HUES6 (cell line): ENCODE data around the gene TMTC2.

Source experiments
- H3K27ac ChIP-seq: 2 replicates; pipeline ENCODE4 v1.7.0; 2013; ENCODE audit warnings: low read depth, mild to moderate bottlenecking, low read length, inconsistent platforms
- H3K27me3 ChIP-seq: 2 replicates; pipeline ENCODE4 v1.6.1; 2013; ENCODE audit warnings: low read length; ENCODE audit not compliant: control insufficient read depth, insufficient read depth
- H3K36me3 ChIP-seq: 2 replicates; pipeline ENCODE4 v1.6.1; 2013; ENCODE audit warnings: low read length; ENCODE audit not compliant: control insufficient read depth, insufficient read depth
- H3K4me1 ChIP-seq: 2 replicates; pipeline ENCODE4 v1.6.1; 2013; ENCODE audit warnings: low read length; ENCODE audit not compliant: control insufficient read depth, insufficient read depth
- H3K4me3 ChIP-seq: 2 replicates; pipeline ENCODE4 v1.5.1; 2013; ENCODE audit warnings: low read depth, low read length
- H3K9ac ChIP-seq: one replicate; pipeline ENCODE4 v1.6.1; 2013; ENCODE audit warnings: mild to moderate bottlenecking, low read length
- H3K9me3 ChIP-seq: 2 replicates; pipeline ENCODE4 v1.6.1; 2013; ENCODE audit warnings: low read depth, low read length; ENCODE audit not compliant: control insufficient read depth, insufficient read depth

The TMTC2 gene

GRCh38 chr12:83077041-83077440 is 390.3 kb downstream of the TMTC2 start:
- H3K9ac ChIP-seq = no peak overlapping the region
- no peaks in the 10 kb centered on the region for H3K27me3 ChIP-seq
- H3K27ac ChIP-seq = no peak overlapping the region
- no peaks in the 10 kb centered on the region for H3K9me3 ChIP-seq
- H3K4me1 ChIP-seq = peaks cover 7% of the 10 kb centered on the region; the same call in 1 of the 2 replicates
- H3K4me3 ChIP-seq = no peak overlapping the region
- H3K36me3 ChIP-seq = no peaks in the 10 kb centered on the region

- Histone ChIP-seq H3K27ac (no peak overlapping the region), H3K36me3 (no peaks in the 10 kb centered on the region), H3K4me1 (no peaks in the 10 kb centered on the region), H3K4me3 (no peak overlapping the region), H3K9ac (no peak overlapping the region), H3K9me3 (0 out of 2 replicates have a peak, but pooled peaks cover 3% of the 10 kb centered on the region), H3K27me3 (no peaks in the 10 kb centered on the region)
These were observed 396.1 kb downstream of the TMTC2 start for GRCh38 chr12:83082690-83083276.

- 0 out of 2 replicates have a peak, but pooled peaks cover 3% of the 10 kb centered on the region for H3K9me3 ChIP-seq
- no peak overlapping the region for H3K27ac ChIP-seq
- no peaks in the 10 kb centered on the region for H3K27me3 ChIP-seq
- H3K4me1 ChIP-seq = no peaks in the 10 kb centered on the region
- no peak overlapping the region for H3K9ac ChIP-seq
- H3K4me3 ChIP-seq = no peak overlapping the region
- no peaks in the 10 kb centered on the region for H3K36me3 ChIP-seq
These were observed 396.9 kb downstream of the TMTC2 start for GRCh38 chr12:83083616-83084015.

- no peak overlapping the region for H3K9ac ChIP-seq
- H3K4me3 ChIP-seq = no peak overlapping the region
- no peaks in the 10 kb centered on the region for H3K27me3 ChIP-seq
- no peak overlapping the region for H3K27ac ChIP-seq
- no peaks in the 10 kb centered on the region for H3K36me3 ChIP-seq
- no peaks in the 10 kb centered on the region for H3K4me1 ChIP-seq
- H3K9me3 ChIP-seq = 0 out of 2 replicates have a peak, but pooled peaks cover 3% of the 10 kb centered on the region
These were observed 398.0 kb downstream of the TMTC2 start for GRCh38 chr12:83084516-83085234.

- H3K36me3 ChIP-seq = no peaks in the 10 kb centered on the region
- H3K27me3 ChIP-seq = no peaks in the 10 kb centered on the region
- 0 out of 2 replicates have a peak, but pooled peaks cover 3% of the 10 kb centered on the region for H3K9me3 ChIP-seq
- no peaks in the 10 kb centered on the region for H3K4me1 ChIP-seq
- H3K27ac ChIP-seq = no peak overlapping the region
- H3K9ac ChIP-seq = no peak overlapping the region
- H3K4me3 ChIP-seq = no peak overlapping the region
These were observed 399.3 kb downstream of the TMTC2 start for GRCh38 chr12:83086023-83086422.

- Histone ChIP-seq H3K4me1 (0 out of 2 replicates have a peak, but pooled peaks cover 2% of the 10 kb centered on the region), H3K27me3 (no peaks in the 10 kb centered on the region), H3K9me3 (0 out of 2 replicates have a peak, but pooled peaks cover 3% of the 10 kb centered on the region), H3K9ac (no peak overlapping the region), H3K36me3 (no peaks in the 10 kb centered on the region), H3K4me3 (no peak overlapping the region), H3K27ac (no peak overlapping the region)
These were observed 402.9 kb downstream of the TMTC2 start for GRCh38 chr12:83089575-83089974.

- 0 out of 2 replicates have a peak, but pooled peaks cover 2% of the 10 kb centered on the region for H3K4me1 ChIP-seq
- no peaks in the 10 kb centered on the region for H3K27me3 ChIP-seq
- no peak overlapping the region for H3K9ac ChIP-seq
- H3K4me3 ChIP-seq = no peak overlapping the region
- no peak overlapping the region for H3K27ac ChIP-seq
- no peaks in the 10 kb centered on the region for H3K36me3 ChIP-seq
- peaks cover 7% of the 10 kb centered on the region; the same call in 1 of the 2 replicates for H3K9me3 ChIP-seq
These were observed 405.4 kb downstream of the TMTC2 start for GRCh38 chr12:83092129-83092528.

DNA sequence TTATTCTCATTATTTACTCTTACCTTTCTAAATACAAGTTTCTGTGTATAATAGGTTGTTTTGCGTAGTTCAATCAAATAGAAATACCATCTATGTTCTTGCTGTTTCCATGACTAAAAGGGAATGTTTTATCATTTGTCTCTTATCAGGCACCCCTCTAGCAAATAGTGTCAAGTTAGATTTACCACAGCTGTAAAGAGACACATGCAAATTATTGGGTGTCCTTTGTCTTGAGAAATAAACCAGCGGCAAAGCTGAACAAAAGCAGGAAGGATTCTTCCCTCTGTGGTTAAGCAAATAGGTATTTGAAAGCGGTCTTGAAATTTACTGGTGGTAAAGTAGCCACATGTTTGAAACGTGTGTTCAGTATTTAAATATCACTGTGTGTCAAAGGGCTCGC is 405.9 kb downstream of the TMTC2 start:
- Histone ChIP-seq H3K27me3 (no peaks in the 10 kb centered on the region), H3K36me3 (no peaks in the 10 kb centered on the region), H3K4me3 (no peak overlapping the region), H3K4me1 (0 out of 2 replicates have a peak, but pooled peaks cover 2% of the 10 kb centered on the region), H3K9ac (no peak overlapping the region), H3K9me3 (peaks cover 5% of the 10 kb centered on the region; the same call in 1 of the 2 replicates), H3K27ac (no peak overlapping the region)

- no peaks in the 10 kb centered on the region for H3K36me3 ChIP-seq
- no peak overlapping the region for H3K4me3 ChIP-seq
- no peak overlapping the region for H3K27ac ChIP-seq
- peaks cover 4% of the 10 kb centered on the region; the same call in 1 of the 2 replicates for H3K9me3 ChIP-seq
- H3K4me1 ChIP-seq = peaks cover 7% of the 10 kb centered on the region; the same call in 1 of the 2 replicates
- no peaks in the 10 kb centered on the region for H3K27me3 ChIP-seq
- H3K9ac ChIP-seq = no peak overlapping the region
These were observed 406.7 kb downstream of the TMTC2 start for GRCh38 chr12:83093426-83093825.

- Histone ChIP-seq H3K9me3 (peaks cover 4% of the 10 kb centered on the region; the same call in 1 of the 2 replicates), H3K27ac (no peak overlapping the region), H3K27me3 (no peaks in the 10 kb centered on the region), H3K4me1 (peaks cover 5% of the 10 kb centered on the region; the same call in 1 of the 2 replicates), H3K36me3 (no peaks in the 10 kb centered on the region), H3K9ac (no peak overlapping the region), H3K4me3 (no peak overlapping the region)
These were observed 411.1 kb downstream of the TMTC2 start for GRCh38 chr12:83097643-83098342.

DNA sequence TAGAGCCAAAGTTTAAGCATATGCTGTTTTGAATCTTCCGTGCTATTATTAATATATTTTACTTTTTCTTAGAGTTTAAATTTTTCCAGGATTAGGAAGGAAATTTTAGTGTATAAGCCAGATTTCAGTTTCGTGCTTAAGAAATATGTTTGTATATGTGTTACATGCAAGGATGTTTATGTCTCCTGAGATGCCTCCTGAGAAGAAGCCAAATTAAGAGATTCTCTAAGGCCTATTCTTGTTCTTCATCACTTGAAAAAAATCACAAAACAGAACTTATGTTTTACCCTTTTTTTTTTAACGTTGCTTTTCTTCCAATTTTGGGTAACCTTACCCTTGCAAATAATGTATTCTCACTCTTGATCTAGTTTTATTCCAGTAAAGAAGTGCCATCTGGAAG is 412.7 kb downstream of the TMTC2 start:
- Histone ChIP-seq H3K36me3 (no peaks in the 10 kb centered on the region), H3K4me3 (no peak overlapping the region)

More for the DNA sequence above, 412.7 kb downstream of the TMTC2 start:
- Histone ChIP-seq H3K9ac (no peak overlapping the region), H3K27ac (no peak overlapping the region), H3K9me3 (peaks cover 4% of the 10 kb centered on the region; the same call in 1 of the 2 replicates), H3K27me3 (no peaks in the 10 kb centered on the region), H3K4me1 (peaks cover 5% of the 10 kb centered on the region; the same call in 1 of the 2 replicates)
